Left ventricle myocardium superior (tissue), 1 donor: ENCODE measurements around the gene ZDHHC17. TPM values are rescaled to one million over a fixed set of nuclear protein-coding genes. Genes with fewer than 3 reads are reported as not detected.
A peak's percentile ranks its signal among the peaks of the same experiment; 100 is the strongest.

Experiments
- ATAC-seq: fragments of 200-7000 bp; cut with Tn5 transposase; one replicate; pipeline ENCODE4 v1.9.1; 2020; ENCODE audit warnings: mild to moderate bottlenecking, moderate library complexity
- DNase-seq: peaks from one replicate; pipeline ENCODE4 v3.0.0-alpha.2; 2020
- intact Hi-C: fragments of 100-400 bp; cut with micrococcal nuclease; formaldehyde crosslinking; loops from one replicate; pipeline ENCODE4 v1.11.0; 2022
- total RNA-seq: library from RNA; stranded (reverse); fragmentation: NEBNext Ultra II Directional; extraction: Animal tissue kit (Norgen Biotek cat#: 25700); gene quantifications from one replicate; pipeline ENCODE4 v1.2.1, GENCODE V29; 2021
- donor health status: DM: no; HTN: yes; CAD: no; lungs with severe emphysema.

Gene ZDHHC17
- total RNA-seq, 1 donor from 2014 or later: 22.2 TPM

DNA sequence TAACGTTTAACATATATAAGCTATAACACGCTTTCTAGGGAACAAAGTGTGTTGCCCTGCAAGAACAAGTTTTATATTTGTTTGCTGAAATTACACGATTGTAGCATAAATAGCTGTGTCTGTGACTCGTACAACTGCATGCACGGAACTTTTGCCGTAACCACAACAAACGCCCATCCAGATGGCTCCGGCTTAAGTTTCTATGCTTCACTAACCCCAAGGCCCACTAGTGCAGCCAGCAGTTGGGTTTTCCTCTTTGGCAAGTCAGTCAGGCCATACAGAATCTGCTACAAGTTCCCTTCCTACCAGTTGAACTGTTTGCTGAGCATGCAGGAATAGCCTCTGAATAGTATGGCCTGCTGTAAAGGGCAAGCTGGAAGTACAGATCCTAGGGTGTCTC is 102.8 kb downstream of the ZDHHC17 start:
- DNase-seq: no peak
- no peak for ATAC-seq
- intact Hi-C loops: no loop called here

DNA sequence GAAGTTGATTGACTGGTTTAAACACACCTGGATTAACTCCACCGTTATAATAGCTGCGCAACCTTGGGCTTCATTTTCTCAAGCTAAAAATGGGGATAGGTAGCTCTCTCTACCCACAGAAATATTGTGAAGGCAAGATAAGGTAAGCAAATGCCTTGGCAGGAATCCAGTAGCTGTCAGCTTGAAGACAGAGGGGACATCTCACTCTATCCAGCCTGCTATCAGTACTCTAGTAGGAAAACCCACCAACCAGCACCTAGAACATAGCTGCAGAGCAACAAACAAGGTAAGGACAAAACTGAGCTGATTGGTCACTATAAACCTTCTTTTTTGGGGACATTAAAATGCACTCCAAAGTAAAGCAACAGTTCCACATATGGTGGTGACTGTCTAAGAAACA is 107.2 kb downstream of the ZDHHC17 start:
- no peak for ATAC-seq
- intact Hi-C loops: no loop called here
- no peak for DNase-seq

DNA sequence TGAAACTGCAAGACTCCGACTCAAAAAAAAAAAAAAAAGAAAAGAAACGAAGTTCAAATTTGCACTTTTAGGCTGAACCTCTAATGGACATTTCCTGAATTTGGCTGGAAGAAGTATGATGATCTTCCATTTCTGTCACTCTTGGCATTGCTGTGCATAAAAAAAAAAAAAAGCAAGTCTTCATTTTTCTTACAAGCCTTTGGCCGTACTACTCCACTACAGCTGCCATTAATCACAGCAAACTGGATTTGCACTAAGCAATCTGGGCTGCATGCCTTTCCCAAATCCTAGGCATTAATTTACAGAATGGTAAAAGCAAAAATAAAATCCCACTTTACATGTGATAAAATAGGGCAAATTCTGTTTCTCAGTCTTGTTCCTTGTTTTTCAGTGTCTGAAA is 107.8 kb downstream of the ZDHHC17 start:
- no peak for DNase-seq
- ATAC-seq: no peak
- intact Hi-C loops: no loop called here

DNA sequence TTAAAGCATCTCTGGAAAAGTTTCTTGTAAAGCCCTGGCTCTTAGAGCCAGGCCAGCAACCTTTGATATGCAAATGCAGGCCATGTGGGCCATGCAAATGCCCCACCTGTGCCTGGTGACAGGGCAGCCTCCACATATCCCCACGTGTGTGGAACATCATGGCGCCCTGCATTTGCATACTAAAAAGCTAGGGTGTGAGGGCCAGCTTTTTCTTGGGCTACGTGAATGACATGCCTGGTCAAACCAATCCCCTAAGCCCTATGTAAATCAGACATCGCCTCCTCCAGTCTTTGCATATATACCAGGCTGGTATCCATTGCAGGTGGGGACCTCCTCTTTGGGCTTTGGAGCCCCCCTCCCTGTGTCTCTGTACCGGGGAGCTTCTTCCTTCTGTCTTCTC is 108.5 kb downstream of the ZDHHC17 start:
- intact Hi-C loops: no loop called here
- DNase-seq (no peak), ATAC-seq (no peak)

DNA sequence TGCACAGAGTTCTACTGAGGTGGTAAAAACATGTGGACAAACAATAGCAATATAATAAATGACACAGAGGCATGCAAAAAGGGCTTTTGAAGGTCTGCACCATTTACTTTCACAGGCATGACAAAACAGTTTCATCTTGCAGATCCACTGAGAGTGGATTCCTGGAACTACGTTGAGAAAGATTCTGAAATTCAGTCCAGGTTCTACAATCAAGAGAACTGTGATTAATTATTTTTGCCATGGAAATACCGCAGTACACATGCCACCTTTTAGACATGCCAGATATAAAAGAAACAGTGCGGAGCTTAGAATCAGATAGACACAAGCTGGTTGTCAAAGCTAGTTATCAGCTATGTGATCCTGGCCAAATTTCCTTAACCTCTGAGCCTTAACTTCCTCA is 110.1 kb downstream of the ZDHHC17 start:
- intact Hi-C loops: no loop called here
- DNase-seq (no peak), ATAC-seq (no peak)

DNA sequence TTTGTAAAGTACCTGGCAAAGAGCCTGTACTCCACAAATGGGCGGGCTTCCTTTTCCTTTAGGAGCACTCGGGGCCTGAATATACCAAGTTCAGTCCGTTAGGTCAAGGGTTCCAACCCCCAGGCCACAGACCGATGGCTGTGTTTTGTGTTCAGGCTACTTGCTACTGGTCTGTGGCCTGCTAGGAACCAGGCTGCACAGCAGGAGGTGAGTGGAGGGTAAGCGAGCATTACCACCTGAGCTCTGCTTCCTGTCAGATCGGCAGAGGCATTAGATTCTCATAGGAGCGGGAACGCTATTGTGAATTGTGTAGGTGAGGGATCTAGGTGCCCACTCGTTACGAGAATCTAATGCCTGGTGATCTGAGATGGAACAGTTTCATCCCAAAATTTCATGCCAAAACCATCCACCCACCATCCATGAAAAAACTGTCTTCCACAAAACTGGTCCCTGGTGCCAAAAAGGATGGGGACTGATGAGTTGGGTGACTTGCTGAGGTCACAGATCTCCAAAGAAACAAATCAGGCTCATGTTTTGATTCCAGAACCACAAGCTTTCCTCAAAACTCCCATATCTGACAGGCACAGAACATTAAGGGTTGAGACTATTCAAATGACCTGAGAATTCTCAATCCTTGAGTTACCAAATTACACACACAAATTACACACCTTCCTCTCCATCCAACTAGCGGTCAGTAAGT is 110.7 kb downstream of the ZDHHC17 start:
- DNase-seq: no peak
- ATAC-seq: no peak
- intact Hi-C loops: no loop called here

DNA sequence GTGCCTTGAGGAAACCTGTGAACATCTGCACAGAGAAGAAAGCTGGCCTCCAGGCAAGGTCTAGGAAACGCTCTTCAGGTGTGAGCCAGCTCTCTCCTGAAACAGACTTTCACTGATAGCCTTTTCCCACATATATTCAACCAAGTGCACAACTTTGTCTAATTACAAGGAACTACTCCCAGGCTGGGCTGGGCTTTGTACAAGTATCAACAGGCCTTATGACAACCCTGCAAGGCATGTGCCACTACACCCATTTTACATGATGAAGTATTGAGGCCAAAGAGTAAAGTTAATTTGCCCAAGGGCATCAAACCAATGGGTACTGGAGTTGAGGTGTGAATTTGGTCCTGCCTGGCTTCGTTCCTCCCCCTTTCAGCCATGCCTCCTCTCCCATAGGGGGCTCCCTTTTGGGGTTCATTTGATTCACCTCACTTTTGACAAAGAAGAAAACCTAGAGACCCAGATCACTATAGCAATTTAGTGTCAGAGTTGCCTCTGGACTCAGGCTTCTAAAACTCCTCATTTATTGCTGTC is 112.8 kb downstream of the ZDHHC17 start:
- intact Hi-C loops: no loop called here
- DNase-seq (no peak), ATAC-seq (no peak)

DNA sequence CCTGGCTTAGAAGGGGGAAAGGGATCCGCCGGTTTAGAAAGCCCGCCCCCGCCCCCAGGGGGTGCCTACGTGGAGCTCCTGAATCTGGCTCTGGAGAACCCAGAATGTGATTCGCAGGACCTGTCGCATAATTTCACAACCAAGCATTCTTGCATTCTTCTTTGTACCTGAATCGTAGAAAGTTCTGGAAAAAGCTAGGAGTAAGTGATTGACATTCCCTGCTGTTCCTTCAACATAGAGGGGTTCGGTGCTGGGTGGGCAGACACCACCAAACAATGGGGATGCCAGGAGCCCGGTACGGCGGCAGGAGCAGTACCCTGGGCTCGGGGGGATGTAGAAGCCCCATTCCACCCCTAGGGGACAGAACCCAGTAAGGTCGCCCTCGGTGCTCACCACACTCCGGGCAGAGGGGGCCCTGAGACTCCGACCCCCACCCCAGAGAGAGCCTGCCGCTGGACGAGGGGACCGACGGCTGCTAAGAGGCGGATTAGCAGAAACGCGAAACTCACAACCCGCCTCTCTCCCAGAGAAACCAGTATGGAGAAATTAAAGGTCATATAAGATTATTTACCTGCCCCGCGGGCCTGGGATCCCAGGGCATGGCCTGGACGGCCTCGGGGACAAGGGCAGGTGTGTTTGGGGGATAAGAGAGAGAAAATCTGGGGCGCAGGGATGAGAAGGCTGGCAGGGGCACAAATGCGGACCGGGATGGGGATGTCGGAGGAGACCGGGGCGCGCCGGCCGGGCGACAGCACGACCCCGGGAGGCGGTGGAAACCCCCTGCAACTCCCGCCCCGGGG is 114.4 kb downstream of the ZDHHC17 start:
- DNase-seq: peak; percentile 44
- peak; percentile 31 for ATAC-seq
- intact Hi-C loops: no loop called here

DNA sequence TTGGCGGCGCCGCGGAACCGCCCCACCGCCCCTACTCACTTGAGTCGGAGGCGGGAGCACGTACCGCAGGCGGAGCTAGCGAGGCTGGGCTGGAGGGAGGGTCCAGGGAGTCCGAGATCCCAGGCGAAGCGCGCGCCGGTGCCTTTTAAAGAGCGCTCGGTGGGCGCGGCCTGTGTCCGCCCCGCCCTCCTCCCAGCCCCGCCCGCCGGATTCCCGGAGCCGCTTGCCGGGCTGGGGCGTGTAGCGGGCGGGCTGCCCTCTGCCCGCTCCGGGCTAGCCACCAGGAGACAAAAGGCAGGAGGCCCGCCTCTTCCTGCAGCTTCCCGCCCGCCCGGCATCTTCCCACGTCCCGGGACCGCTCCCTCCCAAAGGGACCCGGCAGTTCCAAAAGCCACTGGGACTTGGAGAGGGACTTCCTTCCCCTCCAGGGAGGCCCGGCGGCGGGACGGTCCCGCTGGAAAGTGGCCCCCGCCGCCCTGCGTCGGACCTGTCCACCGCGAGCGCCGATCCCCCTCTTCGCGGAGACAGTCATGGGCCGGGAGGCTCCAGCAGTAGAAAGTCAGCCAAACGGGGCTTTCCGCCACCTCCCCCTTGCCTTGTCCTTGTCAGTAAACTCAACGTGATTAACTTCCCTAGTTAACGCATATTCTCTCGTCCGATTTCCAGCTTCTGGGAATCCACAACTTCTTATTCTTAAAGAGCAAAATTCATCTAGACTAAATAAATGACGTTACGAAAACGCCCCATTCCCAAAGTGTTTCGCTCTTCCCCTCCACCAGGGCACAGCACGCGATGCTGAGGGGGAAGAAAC is 115.2 kb downstream of the ZDHHC17 start, which contains the start of gene CSRP2:
Gene CSRP2 (minus strand): TSS at position 121 of the 811 bp plus-strand sequence. CDS start 12,759 bp downstream, outside the sequence.
- peak; percentile 95 for DNase-seq
- intact Hi-C loops: no loop called here
- ATAC-seq: peak; percentile 97

DNA sequence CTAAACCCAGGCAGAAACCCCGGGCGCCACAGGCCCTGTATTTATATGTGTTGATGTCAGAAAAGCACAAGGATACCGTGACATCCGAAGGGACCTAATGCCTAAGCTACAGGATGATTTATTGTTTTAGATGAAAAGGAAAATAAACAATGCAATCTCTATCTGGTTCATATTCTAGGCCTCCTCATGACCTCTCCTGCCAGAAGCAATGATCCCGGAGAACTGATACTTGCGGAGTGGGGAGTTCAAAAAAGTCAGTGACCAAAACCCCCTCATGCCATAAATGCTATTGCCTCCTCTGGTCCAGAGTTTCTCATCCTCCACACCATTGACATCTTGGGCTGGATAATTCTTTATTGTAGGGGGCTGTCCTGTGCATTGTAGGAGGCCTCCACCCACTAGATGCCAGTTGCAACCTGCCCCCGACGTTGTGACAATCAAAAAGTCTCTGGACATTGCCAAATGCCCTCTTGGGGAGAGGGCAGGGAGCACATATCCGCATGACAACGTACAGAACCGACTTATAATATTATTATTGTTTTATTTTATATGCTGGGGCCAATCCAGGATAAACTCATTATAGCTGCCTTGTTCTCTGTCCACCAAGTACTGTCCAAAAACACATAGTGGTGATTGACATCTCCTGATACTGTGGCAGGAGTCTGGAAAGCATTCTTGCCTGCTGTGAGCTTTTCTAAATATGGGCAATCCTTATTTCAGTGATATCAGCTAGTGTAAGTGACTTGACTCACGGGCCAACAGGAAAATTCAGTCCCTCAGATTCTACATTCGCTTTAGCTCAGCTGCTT is 116.0 kb downstream of the ZDHHC17 start:
- ATAC-seq (no peak), DNase-seq (peak; percentile 34)
- intact Hi-C loops: no loop called here

DNA sequence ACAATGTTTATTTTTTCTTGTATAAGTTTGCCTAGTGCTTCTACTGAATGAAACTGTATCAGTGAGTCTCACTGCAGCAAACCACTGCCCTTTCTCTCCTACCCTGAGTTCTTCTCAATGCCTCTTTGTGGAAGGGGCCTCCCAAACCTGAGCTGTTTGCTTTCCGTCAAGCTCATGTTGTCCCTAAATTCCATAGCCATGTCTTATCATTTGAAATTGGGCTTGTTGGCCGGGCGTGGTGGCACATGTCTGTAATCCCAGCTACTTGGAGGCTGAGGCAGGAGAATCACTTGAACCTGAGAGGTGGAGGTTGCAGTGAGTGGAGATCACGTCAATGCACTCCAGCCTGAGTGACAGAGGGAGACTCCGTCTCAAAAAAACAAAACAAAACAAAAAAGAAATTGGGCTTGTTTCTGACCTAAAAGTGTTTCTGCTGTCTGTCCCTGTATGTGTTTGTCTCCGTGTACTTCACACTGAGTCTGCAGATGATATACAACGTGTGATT is 116.7 kb downstream of the ZDHHC17 start:
- DNase-seq: no peak
- intact Hi-C loops: no loop called here

DNA sequence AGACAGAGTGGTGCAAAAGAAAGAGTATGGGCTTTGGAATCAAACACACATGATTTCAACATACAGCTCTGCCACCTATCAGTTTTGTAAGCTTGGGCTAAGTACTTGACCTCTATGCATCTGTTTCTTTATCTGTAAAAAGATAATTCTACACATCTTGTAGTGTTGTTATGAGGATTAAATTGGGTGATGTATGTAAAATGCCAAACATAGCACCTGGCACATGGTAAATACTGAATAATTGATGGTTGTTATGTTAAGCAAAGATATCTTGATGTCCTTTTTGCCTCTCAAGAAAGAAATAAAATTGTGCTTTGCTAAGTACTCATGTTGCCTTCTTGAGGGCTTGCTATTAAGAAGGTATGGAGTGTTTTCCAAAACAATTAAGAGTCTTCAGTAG is 117.2 kb downstream of the ZDHHC17 start:
- DNase-seq (no peak), ATAC-seq (no peak)
- intact Hi-C loops: no loop called here

More for the DNA sequence above, 116.7 kb downstream of the ZDHHC17 start:
- ATAC-seq: no peak

DNA sequence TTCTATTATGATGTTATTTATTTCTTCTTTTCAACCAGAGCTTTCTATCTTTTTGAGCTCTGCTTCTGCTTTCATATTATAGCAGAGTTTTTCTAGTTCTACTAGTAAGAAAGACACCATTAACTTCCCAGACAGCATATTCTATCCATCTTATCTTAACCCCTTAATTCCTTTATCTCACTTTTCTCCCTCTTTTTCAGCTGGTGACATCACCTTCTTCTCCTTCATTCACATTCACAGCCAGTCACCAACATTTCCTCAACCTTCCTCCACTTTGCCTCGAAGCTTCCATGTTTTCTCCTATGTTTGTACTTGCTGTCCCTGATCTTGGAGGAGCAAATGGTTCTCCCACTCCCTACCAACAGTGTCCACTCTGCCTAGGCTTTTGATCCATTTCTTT is 118.5 kb downstream of the ZDHHC17 start:
- no peak for ATAC-seq
- DNase-seq: no peak
- intact Hi-C loops: no loop called here

DNA sequence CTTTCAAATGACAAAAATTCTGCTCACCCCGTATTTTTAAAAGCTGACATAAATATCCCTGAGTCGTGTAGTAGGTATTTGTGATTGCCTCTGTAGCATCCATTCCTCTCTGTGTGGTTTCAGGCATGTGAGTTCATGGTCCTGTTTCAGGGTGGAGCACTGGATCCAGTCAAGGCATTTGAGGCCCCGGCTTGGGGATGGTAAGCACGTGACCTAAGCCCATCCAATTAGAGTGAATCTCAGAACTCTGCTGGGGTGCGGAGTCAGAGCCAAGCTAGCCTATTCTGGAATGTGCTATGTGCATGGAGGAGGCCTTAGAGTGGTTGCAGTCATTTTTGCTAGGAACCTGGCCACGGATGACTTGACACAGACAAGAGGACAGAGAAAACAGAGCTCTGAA is 119.2 kb downstream of the ZDHHC17 start:
- ATAC-seq (no peak), DNase-seq (no peak)
- intact Hi-C loops: no loop called here

DNA sequence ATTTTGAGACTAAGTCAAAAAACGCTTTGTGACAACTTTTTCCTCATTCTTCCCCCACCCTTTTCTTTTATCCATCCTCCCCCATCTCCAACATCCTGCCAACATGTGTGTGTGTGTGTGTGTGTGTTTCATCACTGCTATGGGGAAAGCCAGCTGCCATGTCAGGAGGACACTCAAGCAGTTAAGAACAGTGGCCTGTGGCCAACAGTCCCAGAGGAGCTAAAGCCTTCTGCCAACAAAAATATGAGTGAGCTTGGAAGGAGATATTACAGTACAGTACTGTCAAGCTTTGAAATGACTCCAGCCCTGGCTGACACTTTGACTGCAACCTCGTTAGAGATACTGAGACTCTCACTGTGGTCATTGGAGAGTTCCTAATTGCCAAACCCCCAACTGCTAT is 119.9 kb downstream of the ZDHHC17 start:
- DNase-seq (peak; percentile 74), ATAC-seq (peak; percentile 77)
- intact Hi-C loops: no loop called here

DNA sequence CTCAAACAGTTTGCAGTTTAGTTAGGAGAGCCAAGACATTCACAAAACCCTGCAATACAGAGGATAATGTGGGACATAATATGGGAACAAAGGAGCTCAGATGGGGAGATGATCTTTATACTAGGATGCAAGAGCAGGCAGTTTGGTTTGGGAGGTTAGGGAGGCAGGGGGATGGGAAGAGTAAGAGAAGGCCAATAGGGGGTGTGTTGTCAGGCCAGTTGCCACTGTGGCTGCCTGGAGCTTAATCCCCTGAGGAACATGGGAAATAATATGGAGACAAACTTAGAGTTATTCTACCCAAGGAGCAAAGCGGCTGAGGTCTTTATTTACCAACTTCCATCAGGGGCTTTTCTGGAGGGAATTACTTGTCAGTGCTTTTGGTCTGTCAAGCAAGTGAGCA is 124.9 kb downstream of the ZDHHC17 start:
- intact Hi-C loops: no loop called here
- ATAC-seq: no peak
- no peak for DNase-seq

DNA sequence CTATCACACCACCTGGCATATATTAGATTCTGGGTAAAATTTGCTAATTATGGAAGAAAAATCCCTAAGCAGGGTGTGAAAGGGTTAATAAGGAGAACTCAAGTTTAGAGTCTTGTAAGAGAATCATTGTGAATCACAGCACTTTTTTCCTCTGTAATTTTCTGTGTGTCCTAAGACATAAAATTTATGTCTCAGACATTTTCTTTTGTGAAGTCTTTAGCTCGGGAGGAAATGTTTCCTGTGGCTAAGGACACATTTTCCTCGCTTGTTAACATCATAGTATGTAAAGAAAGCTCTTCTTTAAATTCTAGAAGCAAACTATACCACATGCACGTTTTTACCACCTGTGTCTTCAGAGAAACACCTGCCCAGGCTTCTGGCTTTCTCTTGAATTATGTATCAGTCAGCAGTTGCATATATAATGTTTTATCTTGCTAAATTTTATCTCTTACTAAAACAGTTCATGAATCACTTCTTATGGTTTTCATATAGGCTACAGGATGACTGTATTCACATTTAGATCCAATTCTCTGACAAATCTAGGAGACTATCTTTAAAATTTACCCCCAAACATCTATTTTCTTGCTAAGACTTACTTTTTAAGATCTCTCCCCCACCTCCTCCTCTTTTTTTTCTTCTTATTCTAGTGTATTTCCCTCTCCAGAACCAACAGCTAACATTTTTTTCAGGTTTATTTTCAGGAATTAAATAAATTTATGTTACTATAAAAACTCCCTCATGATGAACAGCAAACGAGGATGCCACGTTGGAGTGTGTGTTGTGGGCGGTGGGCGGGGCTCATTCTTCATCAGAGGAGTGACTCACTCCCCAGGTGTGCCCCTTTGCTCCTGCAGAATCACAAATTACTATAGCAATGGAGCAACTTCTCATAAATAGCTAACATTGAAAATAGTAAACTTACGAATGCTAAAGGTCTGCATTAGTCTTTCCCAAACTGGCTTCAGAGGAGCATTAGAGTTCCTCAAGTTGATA is 126.5 kb downstream of the ZDHHC17 start:
- intact Hi-C loops: no loop called here

More for the DNA sequence above, 126.5 kb downstream of the ZDHHC17 start:
- ATAC-seq (no peak), DNase-seq (no peak)
